TTC549 (cell line): ENCODE data around the gene GRIP2.

Source experiments
- FAIRE-seq: peaks from 2 replicates; lab custom pipeline; 2012; peaks lifted over from hg19 to GRCh38; lab: Jason Lieb, UNC

Gene GRIP2

DNA sequence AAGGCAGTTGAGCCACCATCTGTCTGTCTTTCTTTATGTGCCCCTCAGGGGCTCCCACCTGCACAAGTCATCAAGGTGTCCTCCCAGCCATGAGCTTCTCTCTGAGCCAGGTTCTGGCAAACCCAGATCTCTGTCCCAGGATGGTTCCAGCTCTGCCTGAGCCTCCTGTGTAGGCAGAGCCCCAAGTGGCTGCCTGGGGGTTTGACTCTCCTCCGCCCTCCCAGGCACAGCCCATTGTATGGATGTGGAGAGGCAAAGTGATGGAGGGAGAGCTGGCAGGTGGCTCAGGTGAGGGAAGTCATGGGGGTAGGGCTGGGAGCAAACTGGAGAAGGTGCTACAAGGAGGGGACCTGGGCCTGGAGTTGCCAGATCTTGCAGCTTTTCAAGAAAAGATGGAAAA, 56.9 kb downstream of the GRIP2 start:
- no peak for FAIRE-seq

DNA sequence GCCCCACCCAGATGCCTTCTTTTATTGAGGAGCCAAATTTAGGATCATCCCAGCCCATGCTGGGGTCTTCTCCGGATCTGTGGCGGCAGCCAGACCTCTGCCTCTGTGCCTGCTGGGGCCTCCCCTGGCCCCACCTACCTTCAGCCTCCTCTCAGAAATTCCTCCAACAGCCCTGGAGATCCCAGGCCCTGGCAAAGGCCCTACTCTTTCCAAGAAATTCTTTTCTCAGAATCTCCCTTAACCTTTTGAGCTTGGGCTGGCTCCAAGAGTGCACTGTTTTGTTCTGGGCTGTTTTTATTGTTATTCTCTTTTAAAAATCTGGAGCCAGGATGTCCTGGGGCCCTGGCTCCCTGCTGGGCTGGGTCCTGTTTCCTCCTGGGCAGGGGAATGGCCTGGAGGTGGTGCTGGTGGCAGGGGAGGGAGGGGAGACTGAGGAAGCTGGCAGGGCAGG, 57.8 kb downstream of the GRIP2 start:
- FAIRE-seq, result no peak

DNA sequence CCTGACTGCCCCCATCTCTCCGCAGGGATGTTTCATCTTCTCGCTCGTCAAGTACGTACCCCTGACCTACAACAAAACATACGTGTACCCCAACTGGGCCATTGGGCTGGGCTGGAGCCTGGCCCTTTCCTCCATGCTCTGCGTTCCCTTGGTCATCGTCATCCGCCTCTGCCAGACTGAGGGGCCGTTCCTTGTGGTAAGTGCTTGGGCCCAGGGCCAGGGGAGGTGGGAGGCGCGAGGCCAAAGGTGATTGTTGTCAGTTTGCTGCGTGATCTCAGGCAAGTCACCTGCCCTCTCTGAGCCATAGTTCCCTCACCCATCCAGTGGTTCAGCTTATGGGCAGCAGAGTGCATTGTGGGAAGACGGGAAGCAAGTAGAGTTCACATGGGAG, 58.5 kb downstream of the GRIP2 start:
- FAIRE-seq, result no peak

DNA sequence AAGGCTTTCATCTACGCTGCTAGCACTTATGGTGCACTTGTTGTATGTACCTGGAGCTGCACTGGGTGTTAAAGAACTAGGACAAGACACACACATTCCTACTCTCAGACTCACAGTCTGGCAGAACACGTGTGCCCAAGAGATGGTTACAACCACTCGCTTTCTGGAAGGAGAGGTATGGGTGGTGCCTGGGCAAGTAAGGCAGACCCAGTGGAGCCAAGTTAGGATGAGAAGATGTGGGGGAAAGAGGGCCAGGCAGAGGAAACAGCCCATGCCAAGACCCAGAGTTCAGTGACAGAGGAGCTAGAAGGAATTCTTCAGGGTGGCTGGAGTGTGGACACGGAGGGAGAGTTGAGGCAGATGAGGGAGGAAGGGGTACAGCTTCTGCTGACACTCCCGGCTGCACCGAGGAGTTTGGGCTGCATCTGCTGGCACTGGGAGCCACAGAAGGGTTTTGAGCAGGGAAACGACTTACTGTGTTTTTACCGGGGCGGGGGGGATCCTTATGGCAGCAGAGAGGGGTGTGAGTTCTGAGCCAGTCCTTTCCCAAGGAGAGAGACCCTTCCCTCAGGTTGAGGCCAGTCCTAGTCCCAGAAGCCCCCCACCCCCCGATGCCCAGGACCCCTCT, 59.0 kb downstream of the GRIP2 start:
- no peak for FAIRE-seq

DNA sequence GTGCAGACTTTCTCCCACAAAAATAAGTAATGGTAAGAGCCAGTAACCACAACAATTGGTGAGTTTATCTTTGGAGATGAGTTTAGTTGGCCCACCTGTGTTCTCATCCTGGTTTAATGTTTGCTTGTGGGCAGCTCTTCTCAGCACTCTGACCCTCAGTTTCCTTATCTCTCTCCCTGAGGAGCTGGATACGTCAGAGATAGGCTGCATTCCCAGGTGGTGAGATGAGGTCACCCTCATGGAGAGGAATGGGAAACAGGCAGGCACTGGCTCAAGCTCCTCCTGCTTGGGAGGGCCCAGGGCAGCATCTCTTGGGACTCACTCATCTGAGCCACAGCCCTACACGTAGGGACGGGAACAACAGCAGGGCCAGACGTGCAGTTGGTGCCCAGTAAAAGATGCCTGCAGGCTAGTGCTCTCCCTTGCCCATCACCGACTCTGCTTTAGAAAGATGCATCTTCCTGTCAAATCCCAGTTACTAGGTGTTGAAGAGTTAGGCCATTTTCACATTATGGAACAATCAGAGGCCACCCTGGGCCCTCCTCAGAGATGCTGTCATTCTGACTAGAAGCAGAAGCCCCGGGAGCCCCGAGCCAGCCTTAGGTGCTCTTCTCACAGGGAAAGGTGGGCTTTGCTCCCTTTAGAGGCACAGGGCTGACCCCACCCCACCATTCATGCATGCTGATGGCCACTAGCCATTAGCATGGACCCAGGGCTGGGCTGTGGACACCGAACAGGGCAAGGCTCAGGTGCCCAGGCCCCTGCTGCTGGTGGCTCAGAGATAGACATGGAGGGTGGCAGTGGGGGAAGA, 59.7 kb downstream of the GRIP2 start:
- FAIRE-seq, result no peak

DNA sequence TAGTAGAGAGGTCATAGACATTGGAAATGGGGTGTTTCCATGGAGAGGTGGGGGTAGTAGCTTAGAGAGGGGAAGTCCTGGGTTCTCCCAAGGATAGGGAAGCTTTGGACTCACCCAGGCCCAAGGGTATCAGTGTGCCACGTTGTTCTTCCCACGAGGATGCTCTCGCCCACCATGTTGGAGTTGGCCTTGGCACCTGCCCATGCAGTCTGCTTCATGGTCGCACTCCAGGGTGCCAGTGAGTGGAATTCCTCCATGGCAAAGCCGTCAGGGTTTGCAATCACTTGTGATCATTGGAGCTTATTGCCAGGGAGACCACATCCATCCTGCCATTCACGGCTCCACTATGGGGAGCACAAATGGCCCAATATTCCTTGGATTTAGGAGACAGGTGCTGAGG, 60.6 kb downstream of the GRIP2 start:
- no peak for FAIRE-seq

DNA sequence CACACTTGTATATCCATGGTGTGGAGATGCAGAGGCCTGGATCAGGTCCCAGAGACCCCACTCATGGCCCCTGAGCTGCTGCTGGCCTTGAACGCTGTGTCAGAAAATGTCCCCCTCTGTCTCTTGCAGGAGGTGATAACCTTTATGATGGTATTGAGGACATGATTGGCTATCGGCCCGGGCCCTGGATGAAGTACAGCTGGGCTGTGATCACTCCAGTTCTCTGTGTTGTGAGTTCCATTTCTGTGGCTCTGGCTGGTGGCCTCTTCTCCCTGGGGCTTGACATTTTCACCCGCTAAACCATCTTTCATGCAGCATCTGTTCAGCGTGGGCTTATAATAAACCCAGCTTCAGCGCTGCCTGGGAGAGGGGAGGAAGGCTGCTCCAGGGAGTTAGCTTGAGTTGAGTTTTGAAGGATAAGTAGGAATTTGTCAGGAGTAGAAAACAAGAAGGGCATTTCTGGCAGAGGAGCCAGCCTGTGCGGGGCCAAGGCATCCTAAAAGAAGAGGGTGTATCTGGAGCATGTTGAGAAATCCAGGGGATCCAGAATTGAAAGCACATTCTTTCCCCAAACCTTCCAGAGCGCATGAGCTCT, 61.1 kb downstream of the GRIP2 start:
- no peak for FAIRE-seq

DNA sequence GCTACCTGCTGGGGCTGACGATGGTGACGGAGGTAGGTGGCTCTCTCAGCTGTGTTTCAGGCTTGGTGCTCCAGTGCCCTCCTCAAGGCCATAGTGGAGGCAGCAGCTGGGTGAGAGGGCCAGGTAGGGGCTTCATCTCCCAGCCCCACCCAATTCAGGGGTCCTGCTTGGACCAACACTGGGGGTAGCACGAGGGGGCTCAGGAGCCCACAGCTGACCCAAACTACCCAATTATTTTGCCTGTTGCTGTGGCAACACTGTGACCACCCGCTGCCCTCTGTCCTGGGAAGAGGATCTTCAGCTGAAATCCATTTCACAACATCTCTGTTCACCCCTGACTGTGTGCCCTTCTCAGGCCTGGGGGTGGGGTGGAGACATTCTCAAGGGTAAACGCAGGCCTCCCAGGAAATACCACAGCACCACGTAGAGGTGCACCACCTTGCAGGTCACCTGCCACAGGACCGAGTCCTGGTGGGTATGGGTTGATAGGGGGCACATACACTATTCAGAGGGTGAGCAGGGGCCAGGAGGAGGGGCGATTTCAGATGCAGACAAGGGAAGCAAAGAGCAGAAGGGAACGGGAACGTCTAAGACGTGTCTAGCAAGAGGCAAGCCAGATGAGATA, 62.7 kb downstream of the GRIP2 start:
- FAIRE-seq, result no peak

DNA sequence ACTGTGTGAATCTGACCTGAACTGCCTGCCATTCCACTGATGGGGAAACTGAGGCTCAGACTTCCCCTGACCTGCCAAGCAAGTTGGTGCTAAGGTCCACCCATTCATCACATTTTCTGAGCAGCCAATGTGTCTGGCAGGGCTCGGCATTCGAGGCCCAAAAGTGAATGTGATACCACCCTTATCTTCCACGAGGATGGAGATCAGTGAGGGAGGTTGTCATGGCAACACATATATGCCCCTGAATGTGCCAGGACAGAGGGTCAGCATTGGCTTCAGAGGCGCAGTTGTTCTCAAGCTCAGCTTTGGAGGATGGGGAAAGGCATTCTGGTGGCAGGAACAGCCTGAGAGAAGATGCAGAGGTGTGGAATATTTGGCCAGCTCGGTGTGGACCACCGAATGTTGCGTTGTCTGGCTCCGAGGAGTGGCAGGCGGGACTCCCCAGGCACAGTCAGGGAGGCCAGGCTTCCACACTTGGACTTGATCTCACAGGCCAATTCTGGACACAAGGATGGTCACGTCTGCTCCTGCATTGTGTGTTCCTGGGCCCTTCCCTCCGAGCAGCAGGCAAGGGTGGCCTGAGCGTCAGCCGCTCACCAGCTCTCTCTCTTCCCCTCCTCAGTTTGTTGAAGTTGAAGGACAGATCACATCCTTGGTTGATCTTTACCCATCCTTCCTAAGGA, 63.4 kb downstream of the GRIP2 start:
- no peak for FAIRE-seq

DNA sequence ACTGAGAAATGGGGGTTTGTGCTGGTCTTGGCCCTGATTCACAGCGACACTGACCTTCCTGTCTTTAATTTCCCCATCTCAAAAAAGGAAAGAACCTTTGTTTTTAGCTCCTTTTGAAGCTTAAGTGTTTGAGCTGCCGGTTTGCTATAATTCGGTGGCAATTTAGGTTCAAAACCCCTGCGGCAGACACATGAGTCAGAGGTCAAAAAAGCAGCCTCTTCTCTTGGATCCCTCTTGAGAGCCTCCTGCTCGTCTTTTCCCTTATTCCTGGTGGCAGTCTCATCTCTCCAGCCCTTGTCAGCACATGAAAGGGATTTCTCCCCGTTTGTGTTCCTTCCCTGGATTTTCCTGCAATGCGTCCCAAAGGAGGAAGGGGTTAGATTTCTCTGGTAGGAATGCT, 64.5 kb downstream of the GRIP2 start:
- FAIRE-seq, result no peak

DNA sequence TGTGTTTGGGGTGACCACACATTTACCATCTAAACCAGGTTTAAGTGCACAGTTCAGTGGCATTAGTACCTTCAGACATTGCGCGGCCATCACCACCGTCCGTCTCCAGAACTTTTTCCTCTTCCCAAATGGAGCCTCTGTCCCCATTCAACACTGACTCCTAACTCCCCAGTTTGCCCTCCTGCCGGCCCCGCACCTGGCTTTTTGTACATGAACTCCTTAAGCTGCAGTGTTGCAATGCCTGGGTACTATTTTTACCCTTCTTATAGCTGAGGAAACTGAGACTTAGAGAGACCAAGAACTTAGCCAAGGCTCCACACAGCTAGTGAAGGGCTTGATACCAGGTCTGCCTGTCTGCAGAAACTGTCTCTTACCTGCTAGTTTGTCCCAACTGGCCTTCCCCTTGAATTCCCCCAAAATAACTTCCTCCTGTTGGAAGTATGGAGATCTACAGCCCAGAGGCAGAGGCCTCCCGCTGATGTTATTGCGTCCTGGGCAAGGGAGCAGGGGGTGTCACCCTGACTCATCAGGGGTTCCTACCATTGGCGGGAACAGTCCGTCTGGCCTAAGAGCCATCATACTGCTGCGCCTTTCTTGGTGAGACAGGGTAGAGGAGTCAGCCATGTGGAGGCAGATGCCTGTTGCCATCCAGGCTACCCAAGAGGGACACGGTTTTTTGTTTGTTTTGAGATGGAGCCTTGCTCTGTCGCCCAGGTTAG, 65.6 kb downstream of the GRIP2 start:
- no peak for FAIRE-seq

DNA sequence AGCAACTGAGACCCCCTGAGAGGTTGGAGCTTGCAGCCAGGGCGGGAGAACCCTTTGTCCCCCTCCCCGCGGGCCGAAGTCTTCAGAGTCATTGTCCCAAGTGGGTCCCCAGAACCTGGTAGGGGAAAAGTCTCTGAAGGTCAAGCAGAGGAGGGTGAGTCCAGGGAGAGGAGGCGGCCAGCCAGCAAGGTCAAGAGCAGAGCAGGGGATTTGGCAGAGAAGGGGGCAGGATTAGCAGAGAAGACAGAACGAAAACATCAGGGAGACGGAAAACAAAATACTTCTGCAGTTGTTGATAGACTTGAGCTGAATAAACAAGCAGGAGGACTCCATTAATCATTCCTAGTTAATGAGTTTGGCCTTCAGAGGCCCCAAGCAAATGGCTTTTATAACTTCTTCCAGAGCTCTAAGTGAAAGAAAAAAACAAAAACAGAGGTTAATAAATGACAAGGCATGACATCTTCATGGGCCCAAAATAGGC, 66.7 kb downstream of the GRIP2 start:
- FAIRE-seq, result no peak

DNA sequence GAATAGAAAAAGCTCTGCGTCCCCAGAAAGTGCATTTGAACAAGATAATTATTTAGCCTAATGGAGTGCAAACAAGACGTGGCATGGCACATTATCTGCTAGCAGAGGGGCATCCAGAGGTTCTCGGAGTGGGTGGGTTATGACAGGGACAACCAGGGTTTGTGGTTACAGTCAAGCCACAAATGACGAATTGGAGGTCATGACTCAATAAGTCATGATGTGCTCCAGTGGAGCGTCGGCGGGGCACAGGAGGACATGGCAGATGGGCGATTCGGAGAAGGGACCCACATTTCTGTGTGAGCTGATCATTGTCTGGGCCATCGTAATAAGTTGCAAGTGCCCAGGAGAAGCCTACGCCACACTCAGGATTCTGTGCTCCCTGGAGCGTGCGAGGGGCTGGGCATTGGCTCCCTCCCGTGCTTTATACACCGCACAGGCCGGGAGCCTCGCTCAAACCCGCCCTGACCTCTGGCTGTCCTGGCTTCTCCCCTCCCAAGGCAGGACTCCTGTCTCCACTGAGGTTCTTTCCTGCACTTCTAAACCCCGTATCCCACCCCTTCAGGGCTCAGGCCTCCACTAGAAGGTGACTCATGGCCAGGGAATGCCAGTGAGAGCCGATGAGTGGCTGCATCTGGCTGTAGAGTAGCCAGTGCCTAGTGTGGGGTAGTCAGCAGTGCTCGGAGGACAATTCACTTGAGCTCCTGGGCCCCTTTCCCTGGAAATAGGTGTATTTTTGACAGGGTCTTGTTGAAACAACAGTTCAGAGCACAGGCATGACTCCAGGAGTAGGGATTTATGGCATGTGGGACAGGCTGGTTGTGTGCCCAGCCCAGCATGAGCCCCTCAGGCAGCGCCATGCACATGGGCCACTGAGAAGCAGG, 67.4 kb downstream of the GRIP2 start:
- no peak for FAIRE-seq

DNA sequence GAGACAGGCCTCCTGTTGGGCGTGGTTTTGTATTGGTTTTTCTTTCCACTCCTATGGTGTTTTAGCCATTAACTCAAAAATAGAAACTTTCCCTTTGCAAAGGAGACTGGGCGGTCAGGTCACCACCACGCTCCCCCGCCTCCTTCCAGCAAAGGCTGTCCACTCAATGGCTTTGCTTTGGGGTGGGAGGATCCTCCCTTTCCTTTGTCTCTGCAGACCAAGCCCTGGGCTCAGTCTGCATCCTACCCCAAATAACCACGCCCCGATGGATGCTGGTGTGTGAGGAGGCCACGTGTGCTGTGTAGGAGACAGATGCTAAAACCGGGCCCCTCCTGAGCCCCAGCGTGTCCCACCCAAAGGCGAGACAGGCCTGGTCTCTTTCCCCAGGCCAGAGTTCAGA, 68.5 kb downstream of the GRIP2 start:
- FAIRE-seq, result no peak

DNA sequence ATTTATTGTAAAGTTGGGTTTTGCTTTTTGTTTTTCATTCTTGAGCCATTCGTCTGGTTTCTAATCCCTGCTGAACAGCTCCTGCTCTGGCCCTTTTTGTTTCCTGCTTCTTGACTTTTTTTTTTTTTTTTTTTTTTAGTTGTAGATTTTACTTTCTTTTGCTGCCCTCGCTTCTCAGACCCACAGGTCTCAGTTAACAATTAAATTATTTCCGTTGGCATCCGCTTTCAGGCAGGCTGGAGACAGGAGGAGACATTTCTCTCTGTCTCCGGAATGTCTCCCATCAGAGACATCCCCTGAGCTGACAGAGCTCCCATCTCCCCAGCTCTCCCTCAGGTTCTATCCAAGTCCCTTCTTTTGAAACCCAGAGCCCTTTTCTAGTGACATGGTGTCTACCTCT, 69.1 kb downstream of the GRIP2 start:
- FAIRE-seq, result no peak

DNA sequence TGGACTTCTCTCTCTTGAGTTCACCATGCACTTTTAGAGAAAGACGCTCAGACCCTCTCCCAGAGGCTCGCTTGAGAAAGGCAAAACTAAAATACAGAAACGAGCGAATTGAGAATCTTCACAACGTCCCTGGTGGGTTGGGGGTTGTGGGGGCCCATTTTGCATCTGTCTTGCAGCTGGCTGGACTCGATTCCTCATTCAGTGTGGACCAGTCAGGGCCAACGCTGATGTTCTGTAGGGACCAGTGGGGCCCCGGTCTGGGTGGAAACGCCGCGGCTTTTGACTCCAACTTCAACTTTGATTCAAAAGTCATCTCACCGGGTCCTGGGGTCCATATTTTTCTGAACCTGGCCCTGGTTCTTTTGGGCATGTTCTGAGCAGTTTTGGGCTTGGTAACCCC, 69.7 kb downstream of the GRIP2 start:
- no peak for FAIRE-seq

DNA sequence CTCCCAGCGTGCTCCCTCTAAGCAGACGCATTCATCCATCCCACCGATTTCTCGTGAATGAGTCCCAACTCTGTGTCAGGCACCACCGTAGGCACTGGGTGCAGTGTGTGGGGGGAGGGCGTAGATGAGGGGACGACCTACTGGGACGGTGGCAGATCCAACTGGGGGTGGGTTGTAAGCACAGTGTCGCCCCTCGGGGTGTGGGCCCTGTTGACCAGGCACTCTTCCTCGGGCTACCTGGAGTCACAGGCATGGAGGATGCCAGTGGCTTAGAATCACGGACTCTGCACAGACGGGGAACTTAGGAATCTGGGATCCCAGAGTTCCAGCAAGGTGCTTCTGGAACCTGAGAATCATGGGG, 71.5 kb downstream of the GRIP2 start:
- no peak for FAIRE-seq

DNA sequence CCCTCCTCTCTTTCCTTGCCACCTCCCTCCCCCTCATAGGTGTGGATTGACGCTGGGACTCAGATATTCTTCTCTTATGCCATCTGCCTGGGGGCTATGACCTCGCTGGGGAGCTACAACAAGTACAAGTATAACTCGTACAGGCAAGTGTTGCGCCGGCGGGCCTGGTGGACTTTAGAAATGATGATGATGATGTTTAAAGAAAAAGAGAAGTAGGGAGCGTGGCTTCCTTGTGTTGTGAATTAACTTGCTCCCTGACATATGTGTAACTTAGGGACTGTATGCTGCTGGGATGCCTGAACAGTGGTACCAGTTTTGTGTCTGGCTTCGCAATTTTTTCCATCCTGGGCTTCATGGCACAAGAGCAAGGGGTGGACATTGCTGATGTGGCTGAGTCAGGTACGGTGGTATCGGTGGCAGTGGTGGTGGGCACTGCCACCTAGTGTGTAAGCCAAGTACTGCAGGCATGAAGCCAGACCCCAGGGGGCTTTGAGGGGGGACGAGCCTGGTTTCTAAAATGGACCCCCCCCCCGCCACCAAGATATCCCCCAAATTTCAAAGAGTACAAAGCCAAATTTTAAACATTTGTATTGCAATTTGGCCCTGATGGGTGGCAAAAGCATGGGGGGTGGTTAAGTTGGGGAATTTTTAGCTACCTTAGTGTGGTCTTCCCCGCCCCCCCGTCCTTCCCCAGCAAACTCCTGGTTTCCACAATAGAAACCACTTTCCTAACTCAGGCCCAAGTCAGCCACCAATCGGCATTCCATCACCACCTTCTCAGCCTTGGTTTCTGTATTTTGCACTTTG, 72.1 kb downstream of the GRIP2 start:
- no peak for FAIRE-seq

DNA sequence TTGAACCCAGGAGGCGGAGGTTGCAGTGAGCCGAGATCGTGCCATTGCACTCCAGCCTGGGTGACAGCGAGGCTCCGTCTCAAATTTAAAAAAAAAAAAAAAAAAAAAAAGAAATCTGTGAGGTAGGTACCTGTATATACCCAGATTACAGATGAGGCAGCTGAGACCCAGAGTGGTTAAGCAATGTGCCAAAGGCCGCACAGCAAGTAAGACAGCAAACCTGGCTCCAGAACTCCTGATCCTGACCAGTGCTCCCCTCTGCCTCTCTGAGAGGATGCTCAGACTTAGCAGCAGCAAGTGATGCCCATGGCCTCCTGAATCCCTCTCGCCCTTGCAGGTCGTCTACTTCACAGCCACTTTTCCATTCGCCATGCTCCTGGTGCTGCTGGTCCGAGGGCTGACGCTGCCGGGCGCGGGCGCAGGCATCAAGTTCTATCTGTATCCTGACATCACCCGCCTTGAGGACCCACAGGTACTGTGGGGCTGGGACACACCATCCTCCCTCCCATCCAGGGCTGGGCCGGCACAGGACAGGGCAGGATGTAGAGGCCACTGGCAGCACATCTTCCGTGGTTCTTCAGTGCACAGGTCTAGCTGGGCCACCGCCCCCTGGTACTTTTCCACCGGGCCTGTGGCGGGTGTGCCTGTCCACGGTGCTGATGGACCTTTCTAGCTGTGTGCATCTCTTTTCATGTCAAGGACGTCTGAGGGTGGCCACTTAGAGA, 73.8 kb downstream of the GRIP2 start:
- FAIRE-seq, result no peak
